ENCODE results near the gene HCFC1. TPM values are rescaled to one million over a fixed set of nuclear protein-coding genes. Genes with fewer than 3 reads are reported as not detected.

The HCFC1 gene
- total and polyA plus RNA-seq, 9 of the 15 experiments (the other 6 are each of a cell fraction or from before 2014, with no cell fraction given), result 2.8 to 133 (median 17.1) TPM

- TF ChIP-seq MITF (IDR thresholded peaks at IDR 0.05), result no peak
- TF ChIP-seq ZNF707 (CRISPR knock-in tag; conservative IDR thresholded peaks at IDR 0.05), result no peak
- no peak for TF ChIP-seq MTF1 (CRISPR knock-in tag; IDR thresholded peaks at IDR 0.05; ENCODE audit: borderline replicate concordance)
- no peak for TF ChIP-seq SMARCC2 (IDR thresholded peaks at IDR 0.05; ENCODE audit: low read depth)
Measured at GRCh38 chrX:154012336-154012991, 40.8 kb upstream of the HCFC1 start (continued).

- peaks cover 0 to 53% of the 10 kb centered on the region in 2 experiments; a peak in 3 of 5 replicates for H3K4me1 ChIP-seq (replicated peaks in 1 of 2; ENCODE audit: control insufficient read depth in 2 of 2, insufficient read depth in 2 of 2, low read length in 2 of 2)
- no peaks in the 10 kb centered on the region for H3K9me1 ChIP-seq (ENCODE audit: control insufficient read depth, insufficient read depth, low read length)
- no peaks in the 10 kb centered on the region for H3K27me3 ChIP-seq (ENCODE audit: control insufficient read depth in 2 of 2, insufficient read depth in 2 of 2, low read length in 2 of 2)
- no peak overlapping the region for H3K27ac ChIP-seq (ENCODE audit: extremely low read depth, low read depth, low read length)
- H3K4me3 ChIP-seq, result no peak overlapping the region
- H2AFZ ChIP-seq (ENCODE audit: low read depth, low read length), result no peak overlapping the region
- DNase-seq (ENCODE audit: extremely low read depth in 1 of 4, low spot score in 3 of 4), result no peak
- H3K9me3 ChIP-seq (replicated peaks; ENCODE audit: control insufficient read depth, insufficient read depth, low read depth, low read length), result no peaks in the 10 kb centered on the region
- H3K79me2 ChIP-seq (ENCODE audit: control insufficient read depth, insufficient read depth, low read length), result peaks cover 14% of the 10 kb centered on the region
- no peaks in the 10 kb centered on the region; the same call in 1 of the 2 replicates for H4K20me1 ChIP-seq (replicated peaks; ENCODE audit: control insufficient read depth, insufficient read depth, low read length)
- FAIRE-seq, result no peak
- CTCF ChIA-PET (ENCODE audit: low intra/inter-chr PET ratio), result no interaction called here
- ATAC-seq, result no peak
- BruUV-seq (replicated peaks), result no TSS peak
- 93% methylated on average over 11 of the region's 18 CpGs for WGBS (ENCODE audit: insufficient coverage, low coverage, missing lambda C conversion rate)
- H3K36me3 ChIP-seq (ENCODE audit: control insufficient read depth, insufficient read depth, low read length), result peaks cover 82% of the 10 kb centered on the region; the same call in 2 of the 3 replicates
- peak overlapping the region in 1 of 2 experiments; percentile 55; a peak in 2 of 4 replicates for H3K9ac ChIP-seq (ENCODE audit: insufficient read depth in 1 of 2, low read depth in 2 of 2, low read length in 2 of 2)
- intact Hi-C loops (cut with micrococcal nuclease) (no loop called here), in situ Hi-C loops (cut with MboI) (no loop called here)
- H3K4me2 ChIP-seq (ENCODE audit: insufficient read depth, low read length), result no peak overlapping the region
- POLR2A ChIA-PET, result interaction anchor here (1.1 to 2.0 kb wide), 3 partner anchors 15 to 45 kb away, joined by 3 to 8 read pairs (median 3); no protein-coding TSS in a partner anchor
- TF ChIP-seq CEBPZ (IDR thresholded peaks at IDR 0.05; ENCODE audit: borderline replicate concordance, low read depth, low read length), result no peak
- TF ChIP-seq ZNF589 (CRISPR knock-in tag; IDR thresholded peaks at IDR 0.05; ENCODE audit: low read depth), result no peak
- TF ChIP-seq GABPB2 (CRISPR knock-in tag; conservative IDR thresholded peaks at IDR 0.05), result no peak
- TF ChIP-seq RFX7 (CRISPR knock-in tag; IDR thresholded peaks at IDR 0.05), result no peak
- TF ChIP-seq CREM (IDR thresholded peaks at IDR 0.05; ENCODE audit: low read depth), result no peak
- TF ChIP-seq KLF1 (tag; IDR thresholded peaks at IDR 0.05), result no peak
- TF ChIP-seq CBX3 (IDR thresholded peaks at IDR 0.05; ENCODE audit: borderline replicate concordance in 1 of 2, low read length in 2 of 2), result no peak
- peak; percentile 31 for TF ChIP-seq RBM22 (IDR thresholded peaks at IDR 0.05; ENCODE audit: low read depth, low read length, poor library complexity, severe bottlenecking)
- 0 out of 2 replicates have a peak, but pooled peaks have one; percentile 5 for TF ChIP-seq SUPT5H (IDR thresholded peaks at IDR 0.05)
- peak; percentile 57; the same call in 1 of the 2 replicates for TF ChIP-seq POLR2A (conservative IDR thresholded peaks at IDR 0.05)
Measured at GRCh38 chrX:154011376-154012335, 40.0 kb upstream of the HCFC1 start.
